DMS79 (cell line): ENCODE measurements around the gene ADRM1.

Experiments used
- DNase-seq: peaks from one replicate; lab custom pipeline; 2025; lab: John Stamatoyannopoulos, UW

ADRM1 gene

DNA sequence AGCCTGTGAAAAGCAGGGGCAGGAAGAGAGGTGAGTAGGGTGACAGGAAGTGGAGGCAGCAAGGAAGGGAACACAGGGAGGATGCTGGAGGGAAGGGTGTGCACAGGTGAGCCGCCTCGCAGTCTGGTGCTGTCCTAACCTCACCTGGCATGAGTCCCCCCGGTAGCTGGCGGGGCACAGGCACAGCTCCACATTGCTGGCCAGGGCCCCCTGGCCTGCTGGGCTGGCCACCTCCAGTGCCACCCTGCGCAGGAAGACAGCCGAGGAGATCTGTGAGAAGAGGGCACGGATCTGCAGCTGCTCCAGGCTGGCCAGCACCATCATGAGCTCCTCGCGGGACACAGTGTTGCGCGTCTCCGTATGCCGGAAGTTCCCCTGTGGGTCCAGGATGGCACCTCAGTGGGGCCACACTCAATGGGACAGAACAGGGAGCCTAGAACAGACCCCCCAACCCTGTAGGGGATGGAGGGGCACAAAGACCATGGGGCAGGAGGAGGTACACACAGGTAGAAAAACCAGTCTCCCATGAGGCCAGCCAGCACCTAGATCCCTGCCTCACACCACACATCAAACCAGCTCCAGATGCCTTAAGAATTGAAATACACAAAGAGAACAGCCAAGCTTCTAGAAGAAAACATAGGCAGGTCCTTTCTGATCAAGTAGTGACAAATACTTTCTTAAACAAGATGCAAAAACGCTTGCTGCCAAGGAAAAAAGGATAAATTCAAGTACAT is 22.5 kb downstream of the ADRM1 start:
- no peak for DNase-seq

DNA sequence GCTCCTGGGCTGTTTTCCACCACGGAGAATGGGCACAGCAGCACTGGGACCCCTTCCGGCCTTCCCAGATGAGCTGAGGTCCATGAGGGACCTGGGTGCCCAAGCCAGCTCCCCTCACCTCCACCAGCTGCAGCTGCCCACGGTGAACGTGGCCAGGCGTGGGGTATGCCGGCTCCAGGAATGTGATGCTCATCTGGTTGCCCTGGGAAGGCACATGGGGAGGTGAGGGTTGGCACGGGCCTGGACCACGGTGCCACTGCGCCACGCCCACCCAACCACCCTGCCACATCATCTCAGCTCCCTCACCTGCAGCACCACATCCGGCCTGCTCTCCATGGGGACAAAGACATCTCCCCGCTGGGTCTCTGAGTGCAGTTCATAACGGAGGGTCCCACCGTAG is 23.8 kb downstream of the ADRM1 start:
- DNase-seq: no peak

DNA sequence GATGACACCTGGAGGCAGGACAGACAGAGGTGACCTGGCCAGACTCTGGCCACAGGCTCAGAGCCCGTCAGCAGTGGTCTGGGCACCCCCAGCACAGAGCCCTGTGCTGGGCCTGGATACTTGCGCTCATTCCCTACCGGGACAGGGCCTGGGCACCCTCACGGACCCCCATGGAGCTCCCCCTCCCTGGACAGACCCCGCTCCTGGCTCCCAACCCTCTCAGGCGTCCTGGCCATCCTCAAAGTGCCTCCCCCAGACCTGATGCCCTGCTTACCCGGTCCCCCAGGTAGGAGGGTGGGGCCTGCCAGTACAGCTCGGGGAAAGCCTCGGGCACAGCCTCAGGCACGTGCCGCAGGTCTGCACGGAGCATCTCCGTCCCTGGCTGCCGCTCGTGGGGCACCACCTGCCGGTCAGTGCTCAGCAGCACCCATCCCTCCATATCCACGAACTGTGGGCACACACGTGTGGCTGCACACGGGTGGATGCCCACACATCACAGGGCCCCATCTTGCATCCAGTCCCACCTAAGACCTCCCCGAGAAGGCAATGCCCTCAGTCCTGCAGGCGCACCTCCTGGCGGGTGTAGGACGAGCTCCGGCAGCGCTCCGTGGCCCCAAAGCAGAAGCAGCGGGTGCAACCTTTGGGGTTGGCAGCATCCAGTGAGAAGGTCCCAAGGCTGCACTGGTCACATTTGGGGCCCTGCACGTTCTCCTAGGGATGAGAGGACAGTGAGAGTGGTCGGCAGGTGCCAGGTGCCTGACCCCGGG is 24.3 kb downstream of the ADRM1 start:
- DNase-seq: no peak

DNA sequence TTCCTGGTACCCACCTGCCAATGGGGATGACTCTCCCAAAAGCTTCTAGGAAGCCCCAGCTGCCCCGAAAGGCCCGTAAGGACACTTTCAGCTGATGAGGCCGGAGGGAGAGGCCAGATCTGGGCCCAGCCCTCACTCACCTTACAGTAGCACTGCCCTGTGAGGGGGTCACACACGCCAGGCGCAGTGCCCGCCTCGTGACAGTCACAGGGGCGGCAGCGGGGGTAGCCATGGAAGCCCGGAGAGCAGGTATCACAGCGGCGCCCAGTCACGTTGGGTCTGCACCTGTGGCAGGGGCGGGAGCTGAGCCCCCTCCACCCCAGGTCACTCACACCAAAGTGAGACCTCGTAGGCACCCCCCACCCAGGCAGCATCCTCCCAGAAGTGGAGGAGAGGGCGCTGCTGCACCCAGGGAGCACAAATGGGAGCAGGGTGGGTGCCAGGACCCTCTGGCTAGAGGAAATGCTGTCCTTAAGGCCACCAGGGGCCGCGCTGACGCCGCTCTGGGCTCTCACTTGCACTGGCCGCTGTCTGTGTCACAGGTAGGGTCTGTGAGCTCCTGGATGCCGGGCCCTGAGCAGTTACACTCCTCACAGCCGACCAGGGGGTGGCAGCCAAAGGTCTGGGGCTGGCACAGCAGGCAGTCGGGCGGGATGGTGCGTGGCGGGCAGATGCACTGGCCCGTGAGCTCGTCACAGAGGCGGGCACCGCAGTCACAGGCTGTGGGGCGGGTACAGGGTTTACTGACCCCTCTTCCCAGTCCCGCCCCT is 25.1 kb downstream of the ADRM1 start:
- DNase-seq: no peak

DNA sequence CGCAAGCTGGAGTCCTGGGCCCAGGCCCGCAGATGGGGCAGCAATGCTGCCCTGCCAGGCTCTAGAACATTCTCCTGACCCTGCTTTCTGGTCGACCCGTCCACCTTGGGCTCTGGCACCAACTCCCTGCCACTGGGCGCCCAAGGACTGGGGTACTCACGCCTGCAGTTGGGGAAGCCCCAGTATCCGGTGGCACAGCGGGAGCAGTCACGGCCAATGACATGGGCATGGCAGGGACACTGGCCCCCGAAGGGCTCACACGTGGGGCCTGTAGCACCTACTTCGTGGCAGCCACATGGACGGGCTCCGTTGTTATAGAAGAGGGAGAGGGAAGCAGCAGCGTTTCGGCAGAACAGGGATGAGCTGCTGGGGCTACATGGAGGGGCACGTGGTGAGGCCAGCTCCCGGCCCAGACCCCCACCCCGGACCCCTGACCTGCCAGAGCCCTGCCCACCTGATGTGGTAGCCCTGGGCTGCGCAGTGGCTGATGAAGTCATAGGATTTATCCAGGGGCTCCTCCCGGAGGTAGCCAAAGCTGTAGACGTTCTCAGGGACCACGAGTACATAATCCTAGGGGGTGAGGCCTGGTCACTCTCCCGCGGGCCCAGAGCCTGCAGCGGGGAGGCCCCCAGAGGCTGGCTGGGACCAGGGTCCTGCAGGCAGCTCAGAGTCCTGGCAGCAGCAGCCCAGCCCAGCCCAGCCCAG is 26.0 kb downstream of the ADRM1 start:
- no peak for DNase-seq

DNA sequence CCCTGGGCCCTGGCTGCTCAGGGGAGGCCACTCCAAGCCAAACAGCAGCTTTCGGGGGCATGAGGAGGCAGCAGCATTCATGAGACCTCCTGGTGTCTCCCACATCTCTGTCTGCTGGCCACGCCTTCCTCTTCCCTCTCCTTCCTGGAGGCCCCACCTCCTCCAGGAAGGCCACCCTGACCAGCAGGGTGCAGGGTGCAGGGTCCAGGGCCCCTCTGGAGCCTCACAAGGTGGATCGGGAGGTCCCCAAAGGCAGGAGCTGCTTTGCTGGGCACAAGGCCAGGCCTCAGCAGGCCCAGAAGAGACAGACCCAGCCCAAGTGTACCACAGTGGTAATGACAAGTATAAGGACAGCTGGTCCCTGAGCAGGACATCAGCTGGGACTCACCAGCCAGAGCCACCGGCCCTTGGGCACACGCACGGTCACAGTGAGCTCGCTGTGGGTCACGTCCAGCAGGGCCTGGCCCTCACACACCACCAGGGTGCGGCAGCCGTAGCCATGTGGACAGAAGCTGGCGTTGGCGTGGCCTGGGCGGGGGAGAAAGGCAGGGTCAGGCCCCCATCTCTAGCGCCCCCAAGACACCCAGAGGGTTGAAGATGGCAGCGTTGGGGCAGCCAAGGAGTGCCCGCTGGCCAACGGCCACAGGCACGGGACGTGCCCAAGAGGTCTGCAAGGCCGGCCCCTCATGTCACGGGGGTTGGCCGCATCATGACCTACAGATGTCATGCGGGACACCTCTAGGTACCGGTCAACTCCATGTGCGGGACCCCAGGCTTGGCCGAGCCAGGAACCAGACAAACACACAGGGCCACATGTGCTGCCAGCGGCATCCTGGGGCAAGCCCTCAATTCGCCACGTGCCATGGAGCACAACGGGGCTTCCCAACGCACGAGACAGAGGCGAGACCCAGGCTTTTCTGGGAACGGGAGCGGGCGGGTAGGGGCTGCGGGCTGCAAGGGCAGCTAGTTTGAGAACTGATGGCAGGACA is 26.9 kb downstream of the ADRM1 start:
- DNase-seq: no peak

DNA sequence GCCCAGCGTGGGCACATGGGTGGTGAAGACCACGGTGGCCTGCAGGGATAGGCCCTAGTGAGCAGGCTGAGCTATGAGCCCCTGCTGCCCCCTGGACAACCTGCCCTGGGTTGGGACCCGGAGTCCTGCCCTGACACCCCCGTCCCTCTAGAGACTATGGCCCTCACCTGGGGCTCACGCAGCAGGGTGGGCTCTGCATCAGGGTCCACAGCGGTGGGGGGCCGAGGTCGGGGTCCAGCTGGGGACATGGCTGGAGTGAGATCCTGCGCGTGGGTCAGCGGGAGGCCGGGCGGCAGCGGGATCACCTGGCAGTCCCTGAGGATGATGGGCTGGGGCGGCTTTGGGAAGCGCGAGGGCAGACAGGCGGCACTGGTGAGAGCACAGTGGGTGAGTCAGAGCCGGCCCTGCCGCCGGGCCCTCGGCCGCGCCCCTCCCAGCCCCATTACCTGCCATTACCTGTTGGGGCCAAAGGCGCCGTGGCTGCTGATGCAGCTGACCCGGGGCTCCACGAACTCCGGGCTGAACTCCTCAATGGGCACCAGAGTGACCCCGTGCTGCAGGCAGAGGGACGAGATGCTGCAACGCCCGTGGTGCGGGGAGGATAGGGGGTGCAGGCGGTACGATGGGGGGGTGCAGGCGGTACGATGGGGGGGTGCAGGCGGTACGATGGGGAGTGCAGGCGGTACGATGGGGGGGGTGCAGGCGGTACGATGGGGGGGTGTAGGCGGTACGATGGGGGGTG is 27.9 kb downstream of the ADRM1 start:
- no peak for DNase-seq

DNA sequence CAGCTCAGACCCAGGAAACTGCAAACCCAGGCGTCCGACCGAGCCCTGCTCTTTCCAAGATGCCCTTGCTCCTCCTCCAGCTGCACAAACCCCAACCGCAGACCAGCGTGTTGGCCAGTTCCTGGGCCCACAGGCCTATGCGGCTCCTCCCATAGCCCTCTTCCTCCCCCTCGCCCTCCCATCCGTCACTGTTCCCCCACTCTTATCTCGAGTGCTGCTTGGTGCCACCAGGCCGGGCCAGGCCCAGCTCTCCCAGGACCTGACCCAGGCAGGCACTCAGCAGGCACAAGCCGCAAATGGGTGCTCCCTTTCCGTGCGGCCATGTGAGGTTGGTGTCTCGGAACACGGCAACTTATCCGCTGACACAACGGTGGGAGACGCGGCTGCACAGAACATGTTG is 28.6 kb downstream of the ADRM1 start:
- no peak for DNase-seq

DNA sequence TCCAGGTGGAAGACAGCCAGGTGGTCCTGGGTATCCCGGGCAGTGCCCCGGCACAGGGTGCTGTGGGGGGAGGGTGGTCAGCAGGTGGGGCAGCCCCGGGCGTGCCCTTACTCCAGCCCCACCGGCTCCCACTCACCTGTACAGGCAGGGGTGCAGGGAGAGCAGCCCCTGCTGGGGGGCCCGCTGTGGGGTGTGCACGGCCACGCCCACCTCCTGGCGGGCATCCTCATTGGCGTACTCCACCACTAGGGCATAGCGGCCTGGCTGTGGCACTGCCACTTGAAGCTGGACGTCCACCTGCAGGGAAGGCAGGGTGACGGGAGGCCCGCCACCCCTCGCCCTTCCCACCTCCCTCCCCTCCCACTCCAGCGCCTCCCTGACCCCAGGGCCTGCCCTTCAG is 29.6 kb downstream of the ADRM1 start:
- DNase-seq: no peak

DNA sequence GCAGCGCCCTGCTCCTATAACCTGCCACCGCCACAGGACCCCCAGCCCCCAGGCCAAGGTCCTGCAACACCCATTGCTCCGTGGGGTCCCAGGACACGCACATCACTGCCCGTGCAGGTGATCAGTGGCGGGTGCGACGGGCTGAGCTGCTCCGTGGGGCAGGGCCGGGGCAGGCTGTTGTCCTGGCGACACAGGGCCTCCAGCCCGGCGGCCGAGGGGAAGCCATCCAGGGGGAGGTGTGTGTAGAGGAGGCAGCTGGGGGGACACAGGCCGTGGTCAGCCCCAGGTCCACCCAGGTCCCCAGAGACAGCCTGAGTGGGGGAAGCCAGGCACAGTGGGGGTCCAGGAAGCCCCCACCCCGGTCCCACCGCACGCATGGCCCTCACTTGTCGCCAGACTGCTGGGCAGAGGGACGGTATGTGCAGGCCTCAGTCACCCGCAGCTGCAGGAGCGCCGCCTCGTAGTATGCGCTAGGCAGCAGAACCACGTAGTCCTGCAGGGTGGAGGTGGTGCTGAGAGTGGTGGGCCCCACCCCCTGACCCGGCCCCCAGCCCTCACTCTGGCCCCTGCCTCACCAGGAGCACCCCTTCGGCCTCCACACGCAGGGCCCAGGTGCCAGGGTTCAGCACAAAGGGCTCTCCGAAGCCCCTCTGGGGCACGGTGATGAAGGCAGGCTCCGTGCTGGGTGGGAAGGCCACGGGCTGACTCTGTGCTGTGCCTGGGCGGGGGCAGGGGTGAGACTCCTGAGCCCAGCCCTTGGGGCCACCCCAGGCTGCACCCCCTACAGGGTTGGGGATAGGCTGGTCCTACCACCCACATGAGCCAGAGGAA is 30.4 kb downstream of the ADRM1 start:
- no peak for DNase-seq

DNA sequence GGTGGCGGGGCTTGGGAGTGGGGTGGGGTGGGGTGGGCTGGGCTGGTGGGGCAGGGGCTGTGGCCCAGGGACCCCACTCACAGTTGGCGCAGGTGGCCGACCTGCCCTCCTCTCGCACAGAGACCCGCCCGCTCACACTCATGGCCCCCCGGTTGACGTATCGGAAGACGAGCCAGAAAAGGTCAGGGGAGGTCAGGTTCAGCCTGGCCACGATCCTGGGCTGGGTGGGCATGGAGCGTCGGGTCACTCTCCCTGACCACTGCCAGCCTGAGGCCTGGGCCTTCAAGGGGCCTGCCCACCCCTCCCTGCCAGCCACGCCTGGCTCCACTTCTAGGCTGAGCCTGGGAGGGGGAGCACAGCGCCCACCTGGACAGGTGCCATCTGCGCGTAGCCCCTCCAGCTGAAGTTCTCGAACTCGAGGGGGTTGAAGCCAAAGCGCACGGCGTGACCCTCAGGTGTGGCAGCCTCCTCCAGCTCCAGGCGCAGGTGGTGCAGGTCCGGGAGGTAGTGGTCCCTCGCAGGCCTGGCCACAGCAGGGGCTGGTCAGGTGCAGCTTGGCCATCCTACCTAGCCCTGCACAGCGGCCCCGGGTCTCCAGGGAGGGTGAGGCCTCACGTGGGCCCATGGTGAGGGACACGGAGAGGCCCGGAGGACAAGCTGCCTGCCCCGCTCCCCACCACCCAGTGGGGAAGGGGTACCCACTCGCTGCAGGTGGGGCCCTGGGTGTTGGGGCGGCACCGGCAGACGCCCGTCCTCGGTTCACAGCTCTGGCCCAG is 31.2 kb downstream of the ADRM1 start:
- DNase-seq: no peak

DNA sequence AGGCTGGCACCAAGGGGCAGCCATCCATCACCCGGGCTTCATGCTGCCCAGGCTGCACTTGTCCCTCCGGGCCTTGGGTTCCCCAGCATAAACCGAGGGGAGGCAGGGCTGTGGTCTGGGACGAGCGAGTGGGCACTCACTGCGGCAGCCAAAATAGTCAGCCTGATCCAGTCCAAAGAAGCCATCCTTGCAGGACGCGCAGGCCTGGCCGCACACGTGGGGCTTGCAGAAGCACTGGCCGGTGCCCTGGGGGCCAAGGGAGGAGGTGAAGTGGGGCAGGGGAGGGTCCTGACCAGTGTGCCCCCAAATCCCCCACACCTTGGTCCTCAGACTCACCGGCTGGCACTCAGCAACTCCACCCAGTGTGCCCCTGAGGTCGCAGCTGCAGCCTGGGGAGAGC is 32.1 kb downstream of the ADRM1 start:
- DNase-seq: no peak

DNA sequence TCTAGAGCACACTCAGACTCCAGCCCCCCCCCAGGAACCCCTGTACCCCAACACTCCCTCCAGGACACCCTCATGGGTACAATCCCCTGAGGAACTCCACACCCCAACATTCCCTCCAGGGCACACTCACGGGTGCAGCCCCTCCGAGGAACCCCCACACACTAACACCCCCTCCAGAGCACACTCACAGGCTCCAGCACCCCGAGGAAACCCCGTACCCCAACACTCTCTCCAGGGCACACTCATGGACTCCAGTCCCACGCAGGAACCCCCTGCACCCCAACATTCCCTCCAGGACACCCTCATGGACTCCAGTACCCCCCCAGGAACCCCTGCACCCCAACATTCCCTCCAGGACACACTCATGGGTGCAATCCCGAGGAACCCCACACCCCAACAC is 32.7 kb downstream of the ADRM1 start:
- no peak for DNase-seq

DNA sequence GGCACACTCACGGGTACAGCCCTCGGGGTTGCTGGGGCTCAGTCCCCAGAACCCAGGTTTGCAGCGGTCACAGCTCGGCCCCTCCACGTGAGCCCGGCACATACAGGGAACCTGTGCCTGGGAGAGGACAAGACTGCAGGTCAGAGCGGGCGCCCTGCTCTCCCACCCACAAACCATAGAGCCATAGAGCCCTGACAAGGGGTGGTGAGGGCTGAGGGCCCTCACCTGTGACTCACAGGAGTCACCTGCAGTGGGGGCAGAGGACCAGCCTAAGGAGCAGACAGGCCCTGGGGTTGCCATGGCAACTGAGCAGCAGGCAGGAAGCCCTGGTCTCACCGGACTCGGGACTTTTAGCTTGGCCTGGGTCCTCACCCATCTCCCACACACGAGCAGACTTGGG is 33.5 kb downstream of the ADRM1 start:
- no peak for DNase-seq

DNA sequence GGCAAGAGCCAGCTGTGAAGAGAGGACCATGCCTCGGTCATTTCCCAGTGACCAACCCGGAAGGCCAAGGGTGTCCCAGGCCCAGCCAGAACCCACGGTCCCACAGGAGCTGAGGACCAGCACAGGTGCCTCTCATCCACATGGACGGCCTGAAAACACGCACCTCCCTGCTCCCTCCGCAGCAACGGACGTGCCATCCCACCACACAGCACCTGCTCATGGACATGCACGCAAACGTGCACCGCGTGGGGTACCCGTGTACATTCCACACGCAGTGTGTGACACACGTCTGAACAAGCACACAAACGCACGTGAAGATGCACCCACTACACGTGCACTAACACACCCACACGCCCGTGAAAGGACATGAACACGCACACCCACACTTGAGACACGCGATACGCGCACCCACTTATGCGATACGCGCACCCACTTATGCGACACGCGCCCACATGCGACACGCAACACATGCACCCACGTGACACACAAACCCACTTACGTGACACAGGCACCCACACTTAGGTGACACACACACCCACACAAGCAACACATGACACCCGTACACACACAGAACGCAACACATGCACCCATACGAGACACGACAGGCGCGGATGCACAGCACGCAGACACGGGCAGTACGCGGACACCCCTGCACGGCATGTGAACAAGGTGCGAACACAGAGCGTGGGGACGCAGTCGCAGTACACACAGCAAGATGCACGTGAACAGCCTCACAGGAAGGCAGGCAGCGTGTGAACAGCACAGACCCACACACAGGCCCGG is 34.2 kb downstream of the ADRM1 start:
- no peak for DNase-seq

DNA sequence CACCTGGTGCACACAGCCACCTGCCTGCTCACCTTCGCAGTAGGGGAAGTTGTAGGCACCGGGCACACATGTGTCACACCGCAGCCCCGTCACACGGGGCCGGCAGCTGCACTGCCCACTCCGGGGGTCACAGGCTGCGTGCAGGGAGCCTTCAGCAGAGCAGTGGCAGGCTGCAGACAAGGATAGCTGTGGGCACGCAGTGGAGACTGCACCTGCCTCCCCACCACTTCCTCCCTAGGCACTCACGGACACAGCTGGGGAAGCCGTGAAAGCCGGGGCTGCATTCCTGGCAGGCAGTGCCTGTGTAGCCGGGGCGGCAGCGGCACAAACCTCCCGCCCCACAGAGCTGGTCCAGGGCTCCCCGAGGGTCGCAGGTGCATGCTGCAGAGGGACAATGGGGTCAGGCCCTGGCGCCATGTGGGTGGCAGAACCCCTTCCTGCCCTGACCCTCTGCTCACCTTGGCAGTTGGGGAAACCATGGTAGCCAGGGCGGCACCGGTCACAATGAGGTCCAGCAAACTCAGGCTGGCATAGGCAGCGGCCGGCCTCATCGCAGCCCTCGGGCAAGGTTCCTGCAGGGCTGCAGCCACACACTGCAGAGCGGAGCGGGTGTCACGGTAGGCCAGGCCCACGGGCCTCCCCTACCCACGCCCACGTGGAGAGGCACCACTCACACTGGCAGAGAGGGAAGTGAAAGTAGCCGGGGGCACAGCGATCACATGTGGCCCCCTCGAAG is 34.9 kb downstream of the ADRM1 start:
- DNase-seq: no peak

DNA sequence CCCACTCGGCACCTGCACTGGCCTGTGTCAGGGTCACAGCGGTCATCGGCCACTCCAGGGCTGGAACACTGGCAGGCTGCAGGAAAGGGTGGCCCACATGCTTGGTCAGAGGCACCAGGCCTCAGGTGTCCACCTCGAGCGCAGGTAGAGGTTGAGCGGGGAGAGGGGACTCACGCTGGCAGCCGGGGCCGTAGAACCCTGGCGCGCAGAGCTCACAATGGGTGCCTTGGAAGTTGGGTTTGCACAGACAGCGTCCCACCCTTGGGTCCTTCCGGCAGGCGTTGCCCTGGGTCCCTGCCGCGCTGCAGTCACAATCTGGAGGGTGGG is 35.5 kb downstream of the ADRM1 start:
- DNase-seq: no peak
